DND-41 (cell line): ENCODE results near the gene CBY1.

Experiments
- ATAC-seq: fragments of 200-7000 bp; cut with Tn5 transposase; 3 replicates; pipeline ENCODE4 v1.9.1; 2021; ENCODE audit warnings: low read depth; ENCODE audit not compliant: insufficient read depth
- DNase-seq: peaks from one replicate; pipeline ENCODE4 v3.0.0-alpha.2; 2020
- H2AFZ ChIP-seq: 2 replicates; pipeline ENCODE4 v1.6.0; 2012; ENCODE audit warnings: low read depth, low read length
- H3K27ac ChIP-seq: 2 replicates; pipeline ENCODE4 v1.5.1; 2012; ENCODE audit warnings: low read length, inconsistent platforms
- H3K27me3 ChIP-seq: fragments of 200-600 bp; sonication (generic); 2 replicates; pipeline ENCODE4 v1.6.0; 2012; ENCODE audit warnings: low read length, mild to moderate bottlenecking, inconsistent platforms; ENCODE audit not compliant: insufficient read depth, poor library complexity
- H3K36me3 ChIP-seq: 2 replicates; pipeline ENCODE4 v1.5.1; 2012; ENCODE audit warnings: low read length, inconsistent platforms; ENCODE audit not compliant: insufficient read depth
- H3K4me1 ChIP-seq: 2 replicates; pipeline ENCODE4 v1.5.1; 2012; ENCODE audit warnings: mild to moderate bottlenecking, low read length; ENCODE audit not compliant: insufficient read depth
- H3K4me2 ChIP-seq: 2 replicates; pipeline ENCODE4 v1.6.0; 2012; ENCODE audit warnings: mild to moderate bottlenecking, moderate library complexity, low read length, inconsistent platforms; ENCODE audit not compliant: insufficient read depth
- H3K4me3 ChIP-seq, 2 experiments: fragments of 200-600 bp in 1 of 2; shearing (Covaris generic) in 1 of 2; 2 replicates each; pipeline ENCODE4 v1.5.1; 2012 to 2016; ENCODE audit warnings: inconsistent platforms in 2 of 2, low read length in 2 of 2, mild to moderate bottlenecking in 2 of 2, low read depth in 1 of 2, moderate library complexity in 1 of 2
- H3K79me2 ChIP-seq: 2 replicates; pipeline ENCODE4 v1.6.0; 2012; ENCODE audit warnings: low read length, inconsistent platforms; ENCODE audit not compliant: insufficient read depth
- H3K9ac ChIP-seq: 2 replicates; pipeline ENCODE4 v1.6.0; 2012; ENCODE audit warnings: low read depth, mild to moderate bottlenecking, inconsistent platforms, low read length, moderate library complexity
- H3K9me3 ChIP-seq: 2 replicates; pipeline ENCODE4 v1.5.1; 2012; ENCODE audit warnings: low read length, moderate library complexity, mild to moderate bottlenecking, inconsistent platforms; ENCODE audit not compliant: insufficient read depth, severe bottlenecking
- H4K20me1 ChIP-seq: 2 replicates; pipeline ENCODE4 v1.6.0; 2012; ENCODE audit warnings: low read length; ENCODE audit not compliant: insufficient read depth
- CTCF ChIP-seq: IDR thresholded peaks from 2 replicates; pipeline ENCODE4 v1.5.1; 2012; ENCODE audit warnings: borderline replicate concordance, low read length, moderate library complexity, mild to moderate bottlenecking; ENCODE audit not compliant: poor library complexity, severe bottlenecking; ENCODE audit errors: extremely low read depth
- EZH2 ChIP-seq: IDR thresholded peaks from 3 replicates; pipeline ENCODE4 v1.6.1; 2012; ENCODE audit warnings: borderline replicate concordance, low read depth, mild to moderate bottlenecking, moderate library complexity, low read length, inconsistent platforms; ENCODE audit not compliant: severe bottlenecking

CBY1 gene

GRCh38 chr22:38657045-38657909, 839 bp downstream of the CBY1 start:
- Histone ChIP-seq H3K4me2 (peak overlapping the region; percentile 92), H3K79me2 (peaks cover 23% of the 10 kb centered on the region), H3K27ac (peak overlapping the region; percentile 98), H3K36me3 (peaks cover 6% of the 10 kb centered on the region), H2AFZ (peak overlapping the region; percentile 90), H3K9ac (peak overlapping the region; percentile 77), H3K4me3 (peak overlapping the region; percentile 71 to 87), H3K27me3 (no peaks in the 10 kb centered on the region), H3K4me1 (peaks cover 20% of the 10 kb centered on the region), H4K20me1 (no peaks in the 10 kb centered on the region; the same call in 1 of the 2 replicates), H3K9me3 (no peaks in the 10 kb centered on the region)
- DNase-seq (peak; percentile 51), ATAC-seq (peak; percentile 59)
- TF ChIP-seq EZH2, result no peak
- TF ChIP-seq CTCF, result peak; percentile 1

DNA sequence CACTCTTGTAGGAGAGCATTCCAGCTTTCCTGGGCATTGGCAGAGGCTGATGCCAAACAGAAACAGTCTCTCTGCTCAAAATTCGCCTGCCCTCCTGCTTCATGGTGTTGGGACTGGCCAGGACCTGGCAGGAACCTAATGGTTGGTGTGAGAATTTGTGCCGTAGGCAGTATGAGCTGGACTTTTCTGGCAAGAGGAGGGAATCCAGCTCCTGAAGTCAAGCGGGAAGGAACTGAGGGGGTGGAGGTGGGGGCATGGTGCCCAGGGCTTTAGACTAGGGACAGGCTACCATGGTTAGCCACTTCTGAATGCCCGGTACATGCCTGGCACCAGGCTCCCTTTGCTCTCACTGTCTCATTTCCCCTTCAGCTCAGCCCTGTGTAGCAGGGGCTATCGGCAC, 18.4 kb downstream of the CBY1 start:
- Histone ChIP-seq H4K20me1 (0 out of 2 replicates have a peak, but pooled peaks cover 4% of the 10 kb centered on the region), H3K36me3 (peaks cover 26% of the 10 kb centered on the region), H3K4me3 (no peak overlapping the region), H3K4me2 (no peak overlapping the region), H3K9me3 (no peaks in the 10 kb centered on the region), H3K79me2 (no peaks in the 10 kb centered on the region), H3K4me1 (no peaks in the 10 kb centered on the region), H3K27ac (no peak overlapping the region), H3K9ac (no peak overlapping the region), H3K27me3 (no peaks in the 10 kb centered on the region), H2AFZ (no peak overlapping the region)
- no peak for TF ChIP-seq CTCF
- TF ChIP-seq EZH2, result no peak
- no peak for DNase-seq
- ATAC-seq, result no peak

GRCh38 chr22:38675833-38676232, 19.4 kb downstream of the CBY1 start:
- Histone ChIP-seq H2AFZ (no peak overlapping the region), H3K27me3 (no peaks in the 10 kb centered on the region), H3K79me2 (0 out of 2 replicates have a peak, but pooled peaks cover 5% of the 10 kb centered on the region), H3K4me1 (peaks cover 7% of the 10 kb centered on the region), H3K4me2 (no peak overlapping the region), H3K27ac (no peak overlapping the region), H3K9ac (no peak overlapping the region), H3K4me3 (no peak overlapping the region), H3K9me3 (no peaks in the 10 kb centered on the region), H3K36me3 (peaks cover 24% of the 10 kb centered on the region), H4K20me1 (0 out of 2 replicates have a peak, but pooled peaks cover 4% of the 10 kb centered on the region)
- no peak for ATAC-seq
- TF ChIP-seq EZH2 (no peak), CTCF (no peak)
- no peak for DNase-seq
